ENCODE data around the gene DDIT4.
"Not testable (repeated sequence)": the region's sequence is repeated elsewhere in the genome, so short reads cannot be mapped to it uniquely, and the experiment has no call there.

Gene DDIT4

GRCh38 chr10:72279587-72279986 is 5.9 kb downstream of the DDIT4 start:
- DNase-seq (ENCODE audit: low read depth); H3K4me3 ChIP-seq (ENCODE audit: low read depth, low read length): not testable (repeated sequence)

- DNase-seq (ENCODE audit: low read depth) = no peak
- no peak overlapping the region for H3K4me3 ChIP-seq (ENCODE audit: low read depth, low read length)
Observed at GRCh38 chr10:72283131-72283530, 9.4 kb downstream of the DDIT4 start.

DNA sequence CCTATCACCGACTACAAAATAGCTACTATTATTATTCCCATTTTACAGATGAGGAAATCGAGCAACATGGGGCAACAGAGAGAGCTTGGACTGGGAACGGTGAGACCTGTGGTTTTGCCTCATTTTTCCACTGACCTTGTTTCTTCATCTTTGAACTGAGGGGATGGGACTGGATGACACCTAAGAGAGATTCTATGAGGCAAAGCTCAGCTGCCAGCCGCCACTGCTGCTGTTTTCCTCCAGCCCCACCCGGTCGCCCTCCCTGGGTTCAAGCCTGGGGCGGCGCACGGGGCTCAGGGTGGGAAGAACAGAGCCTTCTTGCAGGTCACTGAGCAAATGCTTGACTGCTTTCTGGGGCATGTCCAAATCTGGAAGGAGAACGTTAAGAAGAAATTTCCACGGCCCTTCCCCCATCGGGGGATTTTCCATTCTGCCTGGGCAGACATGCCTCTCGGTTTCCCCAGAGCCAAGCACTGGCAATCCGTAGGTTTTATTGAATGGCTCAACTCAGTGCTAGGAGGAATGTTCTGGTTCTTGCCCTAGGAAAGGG is 12.3 kb downstream of the DDIT4 start:
- no peak for DNase-seq (ENCODE audit: low read depth)
- no peak overlapping the region for H3K4me3 ChIP-seq (ENCODE audit: low read depth, low read length)

GRCh38 chr10:72291019-72291532 is 17.4 kb downstream of the DDIT4 start:
- DNase-seq (ENCODE audit: low read depth) = no peak
- H3K4me3 ChIP-seq (ENCODE audit: low read depth, low read length) = no peak overlapping the region

- DNase-seq (ENCODE audit: low read depth) = no peak
- H3K4me3 ChIP-seq (ENCODE audit: low read depth, low read length) = no peak overlapping the region
Observed at GRCh38 chr10:72292223-72292691, 18.5 kb downstream of the DDIT4 start.

- H3K4me3 ChIP-seq (ENCODE audit: low read depth, low read length) = no peak overlapping the region
- no peak for DNase-seq (ENCODE audit: low read depth)
Observed at GRCh38 chr10:72295330-72295910, 21.7 kb downstream of the DDIT4 start.

- not testable (repeated sequence) for DNase-seq (ENCODE audit: low read depth); H3K4me3 ChIP-seq (ENCODE audit: low read depth, low read length)
Observed at GRCh38 chr10:72296829-72297280, 23.1 kb downstream of the DDIT4 start.

DNA sequence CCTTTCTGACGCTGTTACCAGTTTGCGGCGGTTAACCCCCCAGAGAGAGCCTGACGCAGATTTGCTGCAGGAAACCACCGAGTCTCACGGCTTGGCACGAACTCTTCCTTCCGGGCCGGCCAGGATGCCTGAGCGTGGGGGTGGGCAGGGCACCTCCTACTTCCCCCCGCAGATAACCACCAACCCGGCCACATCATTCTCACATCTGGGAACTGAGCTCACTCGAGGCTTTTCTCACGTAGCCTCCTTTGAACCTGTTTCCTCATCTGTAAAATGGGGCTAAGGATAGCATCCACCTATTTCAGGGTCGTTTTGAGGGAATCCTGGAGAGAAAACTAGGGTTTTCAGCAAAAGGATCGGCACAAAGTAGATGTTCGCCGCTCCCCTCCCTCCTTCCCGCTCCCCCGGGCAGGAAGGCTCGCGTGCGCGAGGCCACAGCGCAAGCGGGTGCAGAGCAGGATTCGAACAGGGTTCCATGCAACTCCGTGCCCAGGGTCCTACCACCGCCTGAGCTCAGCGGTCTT is 23.6 kb downstream of the DDIT4 start:
- peak; percentile 89 for DNase-seq (ENCODE audit: low read depth)
- peak overlapping the region; percentile 51 for H3K4me3 ChIP-seq (ENCODE audit: low read depth, low read length)

DNA sequence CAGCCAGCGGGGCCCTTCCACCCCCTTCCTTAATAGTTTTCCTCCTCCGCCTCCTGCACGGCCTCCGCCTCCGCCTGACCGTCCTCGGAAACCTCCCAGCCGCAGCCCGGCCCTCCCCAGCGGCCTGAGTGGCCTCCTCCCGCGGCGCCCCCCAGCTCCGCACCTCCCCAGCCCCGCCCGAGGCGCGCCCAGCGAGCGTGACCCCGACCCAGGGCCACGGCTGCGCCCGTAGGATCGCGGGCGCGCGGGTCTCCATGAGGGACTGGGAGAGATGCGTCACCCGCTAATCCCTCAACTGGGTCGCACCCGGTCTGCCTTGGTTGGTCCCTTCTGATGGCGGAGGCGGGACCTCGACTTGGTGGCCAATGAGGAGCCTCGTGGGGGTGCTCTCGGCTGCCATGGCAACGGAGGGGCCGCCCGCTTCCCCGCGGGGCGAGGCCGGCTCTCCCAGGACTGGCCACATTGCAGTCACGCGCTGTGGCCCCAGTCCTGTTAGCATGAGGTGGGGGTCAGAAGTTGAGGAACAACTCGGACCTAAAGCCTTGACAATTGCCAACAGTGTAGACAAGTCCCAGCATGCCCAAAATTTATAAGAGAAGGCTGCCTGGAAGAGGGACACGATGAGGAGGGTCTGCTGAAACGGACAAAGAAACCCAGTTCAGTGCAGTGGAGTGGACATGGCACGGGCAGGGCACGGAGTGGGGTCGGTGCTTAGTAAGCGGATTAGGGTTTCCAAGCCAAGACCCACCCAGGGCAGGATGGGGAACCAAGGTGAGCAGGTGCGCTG is 24.3 kb downstream of the DDIT4 start:
- peak overlapping the region; percentile 51 for H3K4me3 ChIP-seq (ENCODE audit: low read depth, low read length)
- DNase-seq (ENCODE audit: low read depth) = peak; percentile 94

DNA sequence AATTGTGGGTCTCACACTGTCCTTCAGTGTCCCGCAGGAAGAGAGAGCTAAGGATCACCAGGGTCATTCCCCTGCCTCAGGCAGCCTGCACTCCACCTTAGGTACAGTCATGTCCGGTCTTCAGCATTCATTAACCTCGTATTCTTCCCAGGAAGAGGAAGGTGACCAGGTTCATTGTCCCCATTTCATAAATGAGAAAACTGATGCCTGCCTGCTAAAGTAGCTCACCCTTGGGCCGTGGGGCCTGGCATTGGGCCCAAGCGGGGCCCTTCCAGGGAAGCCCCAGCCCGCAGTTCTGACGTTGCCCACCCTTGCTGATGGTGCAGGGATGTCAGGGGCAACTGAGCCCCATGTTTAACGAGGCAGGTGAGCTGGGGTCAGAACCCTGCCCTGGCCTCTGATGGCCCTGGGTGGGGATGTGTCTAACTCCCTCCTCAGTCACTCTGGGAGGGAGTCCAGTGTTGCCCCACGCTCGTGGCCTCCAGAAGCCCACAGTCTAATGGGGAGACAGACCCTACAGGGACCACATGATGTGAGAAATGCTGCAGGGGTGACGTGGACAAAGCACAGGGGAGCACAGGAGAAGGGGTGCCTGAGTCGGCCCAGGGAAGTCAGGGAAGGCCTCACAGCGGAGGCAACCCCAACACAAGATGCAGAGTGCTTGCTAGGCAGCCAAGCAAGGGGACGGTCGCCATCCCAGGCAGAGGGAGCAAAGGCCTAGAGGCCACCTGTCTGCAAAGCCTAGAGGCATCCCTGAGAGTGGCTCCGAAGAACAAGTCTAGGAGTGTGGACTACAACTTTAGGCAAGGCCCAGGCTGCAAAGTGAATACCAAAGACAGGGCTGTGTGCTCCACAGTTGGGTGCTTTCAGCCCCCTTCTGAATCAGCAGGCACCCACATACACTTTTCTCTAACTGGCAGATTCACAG is 25.1 kb downstream of the DDIT4 start:
- no peak for DNase-seq (ENCODE audit: low read depth)
- H3K4me3 ChIP-seq (ENCODE audit: low read depth, low read length) = no peak overlapping the region

DNA sequence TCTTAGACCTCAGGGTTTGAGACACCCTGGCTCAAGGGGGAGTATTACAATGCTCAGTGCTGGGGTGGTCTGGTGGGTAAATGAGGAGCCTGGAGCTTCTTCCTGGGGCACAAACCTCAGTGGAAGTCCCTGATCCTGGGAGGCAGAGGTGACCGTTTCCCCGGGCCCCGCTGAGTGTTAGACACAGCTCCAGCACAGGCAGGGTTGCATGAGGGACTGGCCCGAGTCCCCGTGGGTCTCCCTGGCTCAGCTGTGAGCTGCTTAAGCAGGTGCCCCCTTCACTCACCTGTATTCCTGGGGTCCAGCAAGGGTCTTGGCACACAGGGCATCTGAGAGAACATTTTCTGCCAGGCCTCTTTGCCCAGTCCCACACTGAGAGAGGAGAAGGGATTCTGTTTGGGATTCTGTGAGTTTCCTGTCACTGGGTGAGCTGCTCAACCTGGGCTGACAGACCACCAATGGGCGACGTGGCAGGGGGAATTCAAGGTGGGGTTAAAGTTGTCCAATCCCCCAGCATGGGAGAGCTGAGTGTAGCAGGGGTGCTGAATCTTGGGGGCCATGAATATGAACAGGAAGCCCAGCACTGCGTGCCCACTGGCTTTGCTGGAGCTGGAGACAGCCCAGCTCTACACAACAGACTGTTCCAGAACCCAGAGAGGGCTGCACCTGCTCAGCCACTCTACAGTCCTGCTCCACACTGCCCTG is 29.9 kb downstream of the DDIT4 start:
- no peak overlapping the region for H3K4me3 ChIP-seq (ENCODE audit: low read depth, low read length)
- no peak for DNase-seq (ENCODE audit: low read depth)

- no peak for DNase-seq (ENCODE audit: low read depth)
Observed at GRCh38 chr10:72306215-72306760, 32.6 kb downstream of the DDIT4 start.

DNA sequence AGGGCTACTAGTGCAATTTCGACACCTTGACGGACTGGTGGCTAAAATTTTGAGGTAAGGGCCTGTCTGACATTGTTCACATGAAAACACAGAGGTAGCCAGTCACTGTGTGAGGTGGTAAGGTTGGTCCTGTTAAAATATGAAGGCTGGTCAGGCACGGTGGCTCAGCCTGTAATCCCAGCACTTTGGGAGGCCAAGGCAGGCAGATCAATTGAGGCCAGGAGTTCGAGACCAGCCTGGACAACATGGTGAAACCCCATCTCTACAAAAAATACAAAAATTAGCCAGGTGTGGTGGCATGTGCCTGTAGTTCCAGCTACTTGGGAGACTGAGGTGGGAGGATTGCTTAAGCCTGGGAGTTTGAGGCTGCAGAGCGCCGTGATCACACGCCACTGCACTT is 34.0 kb downstream of the DDIT4 start:
- not testable (repeated sequence) for DNase-seq (ENCODE audit: low read depth); H3K4me3 ChIP-seq (ENCODE audit: low read depth, low read length)

More at GRCh38 chr10:72306215-72306760, 32.6 kb downstream of the DDIT4 start:
- H3K4me3 ChIP-seq (ENCODE audit: low read depth, low read length) = no peak overlapping the region

DNA sequence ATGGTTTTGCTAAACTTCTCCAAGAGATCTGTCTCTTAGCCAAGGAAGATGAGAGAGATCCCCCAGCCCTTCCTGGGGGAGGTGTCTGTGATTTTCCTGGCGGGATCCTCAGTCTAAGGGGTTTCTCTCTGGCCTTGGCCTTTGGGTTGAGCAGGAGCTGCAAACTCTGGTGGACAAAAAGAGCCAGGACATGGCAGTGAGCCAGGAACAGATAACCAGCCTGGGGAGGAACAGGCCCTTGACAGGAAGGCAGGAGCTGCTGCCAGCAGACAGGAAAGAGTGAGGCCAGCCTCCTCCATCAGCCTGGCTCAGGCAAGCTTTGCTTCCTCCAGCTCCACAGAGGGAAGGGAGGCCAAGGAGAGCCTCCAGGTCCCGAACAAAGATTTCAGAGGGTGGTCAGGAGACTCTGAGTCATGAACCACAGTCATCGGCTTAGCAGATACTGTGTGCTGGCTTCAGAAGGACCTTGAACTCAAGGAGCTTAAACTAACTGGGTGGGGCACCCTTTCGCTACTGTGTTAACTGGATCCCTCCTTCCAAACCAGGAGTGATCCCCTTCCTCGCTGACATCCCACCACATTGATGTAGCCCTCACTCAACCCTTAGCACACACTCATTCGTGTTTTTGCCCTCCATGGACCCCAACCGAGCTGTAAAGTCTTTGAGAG is 34.7 kb downstream of the DDIT4 start:
- peak; percentile 48 for DNase-seq (ENCODE audit: low read depth)
- H3K4me3 ChIP-seq (ENCODE audit: low read depth, low read length) = no peak overlapping the region

DNA sequence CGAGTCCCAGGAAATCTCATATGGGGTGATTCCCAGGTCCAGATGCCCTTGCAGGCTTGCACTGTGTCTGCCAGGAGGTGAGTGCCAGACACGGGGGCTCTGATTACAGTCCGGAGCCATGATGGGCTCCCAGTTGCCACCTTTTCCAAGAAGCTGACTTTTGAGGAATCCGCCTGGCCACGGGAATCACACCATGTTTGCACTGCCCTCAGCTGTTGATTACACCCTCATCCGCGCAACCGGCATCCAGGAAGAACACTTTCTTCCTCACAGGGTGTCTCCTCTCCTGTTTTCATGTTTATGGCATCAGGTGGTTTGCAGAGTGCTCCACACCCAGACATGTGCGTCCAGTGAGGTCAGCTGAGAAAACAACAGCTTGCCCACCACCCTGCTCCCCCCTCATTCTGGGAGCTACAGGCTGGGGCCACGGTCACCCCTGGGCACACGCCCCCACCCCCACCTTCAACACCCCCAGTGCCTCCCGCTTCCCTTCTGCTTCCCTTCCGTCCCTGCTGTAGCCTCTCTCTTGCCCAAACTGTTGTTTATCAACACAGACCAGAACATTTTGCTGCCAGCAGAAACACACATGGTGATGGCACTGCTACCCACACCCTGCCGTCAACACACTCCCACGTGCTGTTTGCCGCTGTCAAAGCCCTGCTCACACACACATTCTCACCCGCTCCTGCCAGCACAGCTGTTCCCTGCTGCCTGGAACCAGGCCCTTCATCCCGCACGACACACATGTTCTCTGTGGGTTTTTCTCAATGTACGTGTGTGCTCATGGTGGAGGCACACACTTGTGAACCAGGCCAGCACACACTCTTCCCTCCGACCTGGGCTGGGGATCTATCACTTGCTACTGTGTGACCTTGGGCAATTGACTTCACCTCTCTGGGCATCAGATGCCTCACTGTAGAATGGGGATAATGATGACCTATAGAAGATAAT is 35.8 kb downstream of the DDIT4 start:
- H3K4me3 ChIP-seq (ENCODE audit: low read depth, low read length) = no peak overlapping the region
- DNase-seq (ENCODE audit: low read depth) = peak; percentile 65

DNA sequence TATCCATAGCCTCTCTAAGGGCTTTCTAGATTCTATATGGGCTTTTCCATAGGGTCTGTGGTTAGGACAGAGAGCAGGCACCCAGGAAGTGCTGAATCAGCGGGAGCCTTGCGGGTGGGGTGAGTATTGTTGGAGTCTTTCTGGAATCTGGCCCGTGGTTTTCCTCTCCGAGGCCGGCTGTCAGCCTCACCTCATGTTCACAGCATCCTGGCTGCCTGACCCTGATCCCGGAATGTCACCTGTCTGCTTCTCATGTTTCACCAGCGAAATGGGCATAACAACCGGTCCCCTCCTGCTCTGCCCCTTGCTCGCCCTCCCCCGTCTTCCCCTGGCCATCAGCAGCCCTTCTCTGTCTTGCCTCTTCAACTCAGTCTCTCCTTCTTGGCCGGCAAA is 36.5 kb downstream of the DDIT4 start:
- no peak for DNase-seq (ENCODE audit: low read depth)
- H3K4me3 ChIP-seq (ENCODE audit: low read depth, low read length) = no peak overlapping the region

GRCh38 chr10:72310636-72311035 is 36.9 kb downstream of the DDIT4 start:
- no peak overlapping the region for H3K4me3 ChIP-seq (ENCODE audit: low read depth, low read length)
- DNase-seq (ENCODE audit: low read depth) = no peak
